H9 (cell line): ENCODE results near the gene SLC17A9. TPM values are rescaled to one million over a fixed set of nuclear protein-coding genes. Genes with fewer than 3 reads are reported as not detected.

Source experiments
- DNase-seq: peaks from one replicate; pipeline ENCODE4 v3.0.0-alpha.2; 2017
- H2AFZ ChIP-seq: one replicate; pipeline ENCODE4 v1.6.1; 2013; ENCODE audit warnings: mild to moderate bottlenecking, low read length, control low read depth, moderate library complexity
- H2AK5ac ChIP-seq: 2 replicates; pipeline ENCODE4 v1.6.1; 2013; ENCODE audit warnings: low read length, control low read depth, mixed read lengths; ENCODE audit not compliant: insufficient read length
- H2BK120ac ChIP-seq: one replicate; pipeline ENCODE4 v1.6.1; 2013; ENCODE audit warnings: low read depth, mild to moderate bottlenecking, low read length, control low read depth, inconsistent platforms; ENCODE audit not compliant: poor library complexity, severe bottlenecking
- H2BK12ac ChIP-seq: 2 replicates; pipeline ENCODE4 v1.6.1; 2013; ENCODE audit warnings: low read length, control low read depth, mixed read lengths, low read depth; ENCODE audit not compliant: insufficient read length
- H2BK15ac ChIP-seq: 2 replicates; pipeline ENCODE4 v1.6.1; 2013; ENCODE audit warnings: low read depth, low read length, control low read depth
- H2BK20ac ChIP-seq: one replicate; pipeline ENCODE4 v1.6.1; 2013; ENCODE audit warnings: low read depth, mild to moderate bottlenecking, low read length, control low read depth, inconsistent platforms; ENCODE audit not compliant: poor library complexity, severe bottlenecking
- H2BK5ac ChIP-seq: 2 replicates; pipeline ENCODE4 v1.6.1; 2013; ENCODE audit warnings: low read length, control low read depth, mixed read lengths; ENCODE audit not compliant: insufficient read length
- H3K14ac ChIP-seq: 2 replicates; pipeline ENCODE4 v1.6.1; 2013; ENCODE audit warnings: low read length, control low read depth; ENCODE audit not compliant: insufficient read depth
- H3K18ac ChIP-seq: 2 replicates; pipeline ENCODE4 v1.6.1; 2013; ENCODE audit warnings: low read depth, mild to moderate bottlenecking, mixed read lengths, low read length, control low read depth; ENCODE audit not compliant: insufficient read length
- H3K23ac ChIP-seq: 2 replicates; pipeline ENCODE4 v1.6.1; 2013; ENCODE audit warnings: low read length, control low read depth, mixed read lengths, low read depth; ENCODE audit not compliant: insufficient read length
- H3K23me2 ChIP-seq: 2 replicates; pipeline ENCODE4 v1.6.1; 2013; ENCODE audit warnings: low read depth, mild to moderate bottlenecking, mixed read lengths, low read length, control low read depth; ENCODE audit not compliant: insufficient read length, poor library complexity, severe bottlenecking
- H3K27ac ChIP-seq: 2 replicates; pipeline ENCODE4 v1.5.1; 2013; ENCODE audit warnings: low read length, control low read depth, mixed read lengths, low read depth; ENCODE audit not compliant: insufficient read length
- H3K27me3 ChIP-seq: 2 replicates; pipeline ENCODE4 v1.6.1; 2013; ENCODE audit warnings: low read length, control low read depth, inconsistent platforms; ENCODE audit not compliant: insufficient read depth
- H3K4ac ChIP-seq: 2 replicates; pipeline ENCODE4 v1.6.1; 2013; ENCODE audit warnings: low read depth, mild to moderate bottlenecking, control low read depth, inconsistent platforms, low read length, moderate library complexity
- H3K4me1 ChIP-seq: 2 replicates; pipeline ENCODE4 v1.6.1; 2013; ENCODE audit warnings: low read length, control low read depth, inconsistent platforms; ENCODE audit not compliant: insufficient read depth
- H3K4me2 ChIP-seq: 2 replicates; pipeline ENCODE4 v1.6.1; 2013; ENCODE audit warnings: low read length, control low read depth, mixed read lengths; ENCODE audit not compliant: insufficient read length, insufficient read depth
- H3K56ac ChIP-seq: 2 replicates; pipeline ENCODE4 v1.6.1; 2013; ENCODE audit warnings: low read depth, mild to moderate bottlenecking, mixed read lengths, low read length, control low read depth; ENCODE audit not compliant: insufficient read length
- H3K79me1 ChIP-seq: 2 replicates; pipeline ENCODE4 v1.6.1; 2013; ENCODE audit warnings: low read depth, mild to moderate bottlenecking, moderate library complexity, low read length, control low read depth, inconsistent platforms; ENCODE audit not compliant: insufficient read depth, poor library complexity, severe bottlenecking
- H3K79me2 ChIP-seq: 2 replicates; pipeline ENCODE4 v1.6.1; 2013; ENCODE audit warnings: low read length, control low read depth, inconsistent platforms; ENCODE audit not compliant: insufficient read depth
- H3K9ac ChIP-seq: 2 replicates; pipeline ENCODE4 v1.6.1; 2013; ENCODE audit warnings: low read length, control low read depth, mixed read lengths; ENCODE audit not compliant: insufficient read length; ENCODE audit errors: extremely low read depth
- H3K9me3 ChIP-seq: one replicate; pipeline ENCODE4 v1.6.1; 2013; ENCODE audit warnings: low read depth, low read length, inconsistent platforms; ENCODE audit not compliant: control insufficient read depth
- H3T11ph ChIP-seq: one replicate; pipeline ENCODE4 v1.6.1; 2013; ENCODE audit warnings: mild to moderate bottlenecking, low read length, control low read depth, inconsistent platforms
- H4K20me1 ChIP-seq: one replicate; pipeline ENCODE4 v1.6.1; 2013; ENCODE audit not compliant: control insufficient read depth, insufficient read length, insufficient read depth
- H4K5ac ChIP-seq: 2 replicates; pipeline ENCODE4 v1.6.1; 2013; ENCODE audit warnings: low read depth, mild to moderate bottlenecking, mixed read lengths, low read length, control low read depth; ENCODE audit not compliant: insufficient read length
- H4K8ac ChIP-seq: replicated peaks from 2 replicates; pipeline ENCODE4 v1.6.1; 2013; ENCODE audit warnings: low read length, control low read depth, mixed read lengths, low read depth; ENCODE audit not compliant: insufficient read length
- H4K91ac ChIP-seq: 2 replicates; pipeline ENCODE4 v1.6.1; 2013; ENCODE audit warnings: low read depth, mild to moderate bottlenecking, moderate library complexity, mixed read lengths, low read length, control low read depth; ENCODE audit not compliant: insufficient read length
- H3K27ac Mint-ChIP-seq, 3 experiments: 2 replicates in 2 of 3; 3 replicates in 1 of 3; pipeline ENCODE4 v1.8.0; 2020 to 2021; ENCODE audit warnings: mixed read lengths in 3 of 3, mild to moderate bottlenecking in 1 of 3, moderate library complexity in 1 of 3
- H3K27me3 Mint-ChIP-seq: 2 replicates; pipeline ENCODE4 v1.8.0; 2021; ENCODE audit warnings: low read depth, mild to moderate bottlenecking, moderate library complexity, mixed read lengths
- H3K36me3 Mint-ChIP-seq, 3 experiments: 2 replicates in 2 of 3; 3 replicates in 1 of 3; pipeline ENCODE4 v1.8.0; 2020 to 2021; ENCODE audit warnings: low read depth in 3 of 3, mixed read lengths in 3 of 3; ENCODE audit not compliant: insufficient read depth in 1 of 3
- H3K4me1 Mint-ChIP-seq, 2 experiments: 2 replicates each; pipeline ENCODE4 v1.8.0; 2020; ENCODE audit warnings: mixed read lengths in 2 of 2
- H3K4me3 Mint-ChIP-seq, 2 experiments: 2 replicates in 1 of 2; 3 replicates in 1 of 2; pipeline ENCODE4 v1.8.0; 2020 to 2021; ENCODE audit warnings: mild to moderate bottlenecking in 2 of 2, mixed read lengths in 2 of 2, moderate library complexity in 1 of 2
- H3K9me3 Mint-ChIP-seq, 2 experiments: 2 replicates in 1 of 2; 3 replicates in 1 of 2; pipeline ENCODE4 v1.8.0; 2020; ENCODE audit warnings: mild to moderate bottlenecking in 2 of 2, mixed read lengths in 2 of 2, moderate library complexity in 1 of 2
- CTCF ChIP-seq: fragments of 200-600 bp; sonication (generic); conservative IDR thresholded peaks from 3 replicates; pipeline ENCODE4 v1.8.0; 2021; ENCODE audit warnings: antibody characterized with exemption, mild to moderate bottlenecking
- WGBS: extraction: QIAGEN DNeasy Blood & Tissue Kit; methylation state at CpG from one replicate; pipeline ENCODE4 v1.1.7; 2013; ENCODE audit warnings: missing lambda C conversion rate, low lambda C conversion rate, mixed read lengths; ENCODE audit not compliant: insufficient read length; ENCODE audit errors: extremely low coverage; 5-methylcytosine and 5-hydroxymethylcytosine counted together
- total RNA-seq: library from RNA; stranded (reverse); gene quantifications from 2 replicates; pipeline ENCODE4 v1.2.1, GENCODE V29; 2021

Gene SLC17A9
- total RNA-seq, 1 experiment from 2014 or later, result 20.9 TPM

- no peak overlapping the region for H2BK5ac ChIP-seq
- no peak overlapping the region for H3K4ac ChIP-seq
- Mint-ChIP-seq H3K27ac (no peak overlapping the region), H3K9me3 (peaks cover 32 to 34% of the 10 kb centered on the region in 2 experiments), H3K36me3 (peaks cover 11 to 36% (median 13%) of the 10 kb centered on the region in 3 experiments), H3K4me3 (peak overlapping the region in 1 of 2 experiments; percentile 46; a peak in 2 of 5 replicates), H3K4me1 (peaks cover 17 to 25% of the 10 kb centered on the region in 2 experiments), H3K27me3 (peaks cover 48% of the 10 kb centered on the region)
- no peaks in the 10 kb centered on the region for H3K9me3 ChIP-seq
- no peaks in the 10 kb centered on the region for H3K79me2 ChIP-seq
- no peak for TF ChIP-seq CTCF
- no peaks in the 10 kb centered on the region for H3K79me1 ChIP-seq
- no peak overlapping the region for H3K27ac ChIP-seq
- no peak overlapping the region for H2BK120ac ChIP-seq
- H4K20me1 ChIP-seq, result no peaks in the 10 kb centered on the region
- no peak overlapping the region for H2AFZ ChIP-seq
- H3K23me2 ChIP-seq, result no peaks in the 10 kb centered on the region
- H3K14ac ChIP-seq, result no peak overlapping the region
- DNase-seq, result no peak
- WGBS, result no CpG with 5 or more reads among the region's 22 CpGs
- no peak overlapping the region for H3K56ac ChIP-seq
- no peak overlapping the region for H3K4me2 ChIP-seq
- H3K27me3 ChIP-seq, result no peaks in the 10 kb centered on the region
- H2BK20ac ChIP-seq, result no peak overlapping the region
- no peak overlapping the region for H3K23ac ChIP-seq
- no peak overlapping the region for H3K18ac ChIP-seq
- H3K4me1 ChIP-seq, result no peaks in the 10 kb centered on the region; the same call in 1 of the 2 replicates
- H3K9ac ChIP-seq, result no peak overlapping the region
- no peak overlapping the region for H4K91ac ChIP-seq
- H3T11ph ChIP-seq, result no peak overlapping the region
- no peak overlapping the region for H2AK5ac ChIP-seq
- no peak overlapping the region for H2BK12ac ChIP-seq
- no peak overlapping the region for H4K5ac ChIP-seq
- no peak overlapping the region for H2BK15ac ChIP-seq
- no peak overlapping the region for H4K8ac ChIP-seq
Observed at GRCh38 chr20:63015662-63016361, 63.3 kb downstream of the SLC17A9 start.
